Ishikawa (cell line): ENCODE data around the gene TUFM.

Experiments
- CEBPB ChIP-seq: IDR thresholded peaks from 2 replicates; pipeline ENCODE4 v1.6.1; 2012
- CREB1 ChIP-seq: IDR thresholded peaks from 2 replicates; pipeline ENCODE4 v1.6.1; 2012; ENCODE audit warnings: low read depth
- EGR1 ChIP-seq: IDR thresholded peaks from 2 replicates; pipeline ENCODE4 v1.6.1; 2012
- EP300 ChIP-seq: IDR thresholded peaks from 2 replicates; pipeline ENCODE4 v1.6.1; 2012; ENCODE audit warnings: borderline replicate concordance
- FOXM1 ChIP-seq: IDR thresholded peaks from 2 replicates; pipeline ENCODE4 v1.6.1; 2012; ENCODE audit warnings: low read depth, borderline replicate concordance
- NFIC ChIP-seq: IDR thresholded peaks from 2 replicates; pipeline ENCODE4 v1.6.1; 2012
- RAD21 ChIP-seq: IDR thresholded peaks from 2 replicates; pipeline ENCODE4 v1.6.1; 2012; ENCODE audit warnings: low read depth
- REST ChIP-seq: IDR thresholded peaks from 2 replicates; pipeline ENCODE4 v1.6.1; 2012; ENCODE audit warnings: low read depth, mild to moderate bottlenecking
- TAF1 ChIP-seq: IDR thresholded peaks from 2 replicates; pipeline ENCODE4 v1.6.1; 2012; ENCODE audit warnings: low read depth, mild to moderate bottlenecking
- TCF12 ChIP-seq: IDR thresholded peaks from 2 replicates; pipeline ENCODE4 v1.6.1; 2012; ENCODE audit warnings: low read depth
- TEAD4 ChIP-seq: IDR thresholded peaks from 2 replicates; pipeline ENCODE4 v1.6.1; 2012
- YY1 ChIP-seq: IDR thresholded peaks from 2 replicates; pipeline ENCODE4 v1.6.1; 2012; ENCODE audit warnings: low read depth
- ZBTB7A ChIP-seq: IDR thresholded peaks from 2 replicates; pipeline ENCODE4 v1.6.1; 2012; ENCODE audit warnings: low read depth
- TF ChIP-seq, protein P1 (sequence below): IDR thresholded peaks from 2 replicates; pipeline ENCODE4 v1.6.1; 2012
- TF ChIP-seq, protein P2 (sequence below): IDR thresholded peaks from 2 replicates; pipeline ENCODE4 v1.6.1; 2012

The TUFM gene

GRCh38 chr16:28876973-28877654, 31.0 kb upstream of the TUFM start:
- TF ChIP-seq ZBTB7A = no peak
- no peak for TF ChIP-seq CREB1
- TF ChIP-seq YY1 = no peak
- no peak for TF ChIP-seq RAD21
- no peak for TF ChIP-seq EGR1
- no peak for TF ChIP-seq EP300
- no peak for TF ChIP-seq REST
- no peak for TF ChIP-seq TCF12
- TF ChIP-seq, protein P1, sequence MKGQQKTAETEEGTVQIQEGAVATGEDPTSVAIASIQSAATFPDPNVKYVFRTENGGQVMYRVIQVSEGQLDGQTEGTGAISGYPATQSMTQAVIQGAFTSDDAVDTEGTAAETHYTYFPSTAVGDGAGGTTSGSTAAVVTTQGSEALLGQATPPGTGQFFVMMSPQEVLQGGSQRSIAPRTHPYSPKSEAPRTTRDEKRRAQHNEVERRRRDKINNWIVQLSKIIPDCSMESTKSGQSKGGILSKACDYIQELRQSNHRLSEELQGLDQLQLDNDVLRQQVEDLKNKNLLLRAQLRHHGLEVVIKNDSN = no peak
- no peak for TF ChIP-seq CEBPB
- TF ChIP-seq NFIC = no peak

DNA sequence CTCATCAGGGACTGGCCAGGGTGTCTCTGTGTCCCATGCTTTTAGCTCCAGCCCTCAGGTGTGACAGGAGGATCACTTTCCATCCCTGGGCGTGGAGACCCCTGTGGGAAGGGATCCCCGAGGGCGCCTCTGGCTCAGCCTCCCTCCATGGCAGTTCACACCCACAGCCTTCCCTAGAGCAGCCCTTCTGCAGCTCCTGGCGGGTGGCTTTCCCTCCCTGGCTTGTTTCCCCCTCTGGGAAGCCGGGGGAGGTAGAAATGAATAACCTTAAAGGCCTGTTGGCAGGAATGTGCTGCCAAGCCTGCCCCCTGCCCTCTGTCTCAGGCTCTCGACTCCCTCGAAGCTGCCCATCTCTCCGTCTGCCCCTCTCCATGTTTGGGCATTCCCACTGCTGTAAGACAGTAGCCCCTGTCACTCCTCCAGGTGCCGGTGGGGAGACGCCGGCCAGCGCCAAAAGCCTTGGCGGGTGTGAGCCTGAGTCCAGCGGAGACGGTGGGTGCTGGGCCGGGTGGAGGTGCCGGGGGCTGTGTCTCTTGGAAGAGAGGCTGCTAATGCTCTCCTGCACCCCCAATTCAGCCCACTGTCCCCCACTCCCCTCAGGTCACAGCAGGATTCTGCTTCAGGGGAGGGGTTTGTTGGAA, 30.0 kb upstream of the TUFM start:
- no peak for TF ChIP-seq REST
- no peak for TF ChIP-seq RAD21
- no peak for TF ChIP-seq FOXM1
- TF ChIP-seq TAF1 = no peak
- TF ChIP-seq TCF12 = no peak
- no peak for TF ChIP-seq EGR1
- TF ChIP-seq CREB1 = no peak
- TF ChIP-seq YY1 = no peak
- TF ChIP-seq NFIC = no peak
- TF ChIP-seq, protein P1 = no peak
- TF ChIP-seq TEAD4 = no peak
- TF ChIP-seq CEBPB = no peak

GRCh38 chr16:28875134-28876018, 29.2 kb upstream of the TUFM start:
- TF ChIP-seq EP300 (no peak), ZBTB7A (no peak), TCF12 (no peak), TEAD4 (no peak), REST (no peak), CEBPB (no peak), CREB1 (no peak)

DNA sequence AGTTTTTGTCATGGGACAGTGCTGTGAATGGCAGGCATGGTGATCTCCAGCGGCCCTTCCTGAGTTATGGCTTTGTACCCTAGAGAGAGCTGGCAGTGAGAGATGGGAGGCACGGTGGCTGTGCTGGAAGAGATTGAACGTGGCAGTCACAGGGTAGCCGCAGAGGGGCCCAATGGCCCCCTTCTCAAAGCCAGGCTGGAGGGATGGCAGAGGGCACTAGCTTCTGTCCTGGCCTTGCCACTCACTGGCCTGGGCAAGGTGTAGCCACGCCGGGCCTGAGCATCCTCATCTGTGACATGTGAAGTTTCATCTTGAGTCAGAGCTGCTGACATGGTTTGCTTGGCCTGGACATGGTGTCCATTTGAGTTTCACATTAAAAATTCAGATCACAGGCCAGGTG, 28.3 kb upstream of the TUFM start:
- TF ChIP-seq TEAD4 (no peak), ZBTB7A (no peak), CREB1 (no peak)
- TF ChIP-seq, protein P2, sequence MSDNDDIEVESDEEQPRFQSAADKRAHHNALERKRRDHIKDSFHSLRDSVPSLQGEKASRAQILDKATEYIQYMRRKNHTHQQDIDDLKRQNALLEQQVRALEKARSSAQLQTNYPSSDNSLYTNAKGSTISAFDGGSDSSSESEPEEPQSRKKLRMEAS = no peak
